ENCODE data around the gene MIXL1.
A peak's percentile ranks its signal among the peaks of the same experiment; 100 is the strongest.
"Not testable (repeated sequence)": the region's sequence is repeated elsewhere in the genome, so short reads cannot be mapped to it uniquely, and the experiment has no call there.

Gene MIXL1

GRCh38 chr1:226223157-226223785, at the start of gene MIXL1:
TSS of gene MIXL1 (plus strand) at chr1:226223664. CDS start at chr1:226223682, 18 bp downstream.
- peak; percentile 31 for DNase-seq

GRCh38 chr1:226176870-226177269, 46.6 kb upstream of the MIXL1 start:
- DNase-seq: no peak

- peak; percentile 87 for DNase-seq
Observed at GRCh38 chr1:226181996-226182714, 41.3 kb upstream of the MIXL1 start.

- peak; percentile 24 for DNase-seq
Observed at GRCh38 chr1:226185141-226186036, 38.1 kb upstream of the MIXL1 start.

DNA sequence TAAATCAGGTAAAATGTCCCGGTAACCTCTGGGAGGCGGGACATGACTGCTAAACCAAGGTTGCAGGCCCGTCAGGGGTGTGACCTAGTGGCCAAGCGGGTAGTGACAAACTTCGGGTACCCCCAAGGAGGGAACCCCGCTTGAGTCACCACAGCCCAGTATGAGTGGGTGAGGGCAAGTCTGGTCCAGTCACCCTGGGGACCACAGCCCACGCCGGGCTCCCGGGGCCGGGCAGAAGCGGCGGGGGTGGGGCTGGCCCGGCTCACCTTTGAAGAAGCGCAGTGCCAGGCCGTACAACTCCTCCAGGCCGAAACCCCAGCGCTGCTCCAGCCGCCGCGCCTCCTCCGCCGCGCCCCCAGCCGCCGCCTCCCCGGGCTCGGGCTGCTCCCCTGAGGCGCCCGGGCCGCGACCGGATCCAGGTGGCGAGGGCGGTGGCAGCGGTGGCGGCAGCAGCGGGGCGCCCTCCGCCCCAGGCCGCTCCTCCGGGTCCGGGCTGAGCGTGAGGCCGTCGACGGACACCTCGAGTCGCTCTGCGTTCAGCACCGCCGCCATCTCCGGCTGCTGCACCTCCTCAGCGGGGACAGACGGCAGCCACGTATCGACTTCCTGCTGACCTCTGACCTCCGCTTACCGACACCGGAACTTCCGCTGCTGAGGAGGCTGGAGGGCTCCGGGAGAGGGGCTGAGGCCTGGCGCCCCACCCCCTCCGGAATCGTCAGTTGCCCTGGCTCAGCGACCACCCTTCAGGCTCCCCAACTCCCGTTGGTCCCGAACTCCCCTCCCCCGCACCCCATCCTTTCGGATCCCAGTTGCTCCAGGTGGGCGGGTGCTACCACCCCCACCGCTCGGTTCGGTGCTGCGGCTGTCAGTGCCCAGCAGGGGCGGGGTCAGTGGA, 37.1 kb upstream of the MIXL1 start, which contains the start of gene ACBD3:
Gene ACBD3, minus strand, starts transcription at position 618 of the 895 bp plus-strand sequence. Its CDS starts 66 bp downstream, at position 552.
- DNase-seq: peak; percentile 96

GRCh38 chr1:226187019-226187322, 36.5 kb upstream of the MIXL1 start:
- DNase-seq: no peak

DNA sequence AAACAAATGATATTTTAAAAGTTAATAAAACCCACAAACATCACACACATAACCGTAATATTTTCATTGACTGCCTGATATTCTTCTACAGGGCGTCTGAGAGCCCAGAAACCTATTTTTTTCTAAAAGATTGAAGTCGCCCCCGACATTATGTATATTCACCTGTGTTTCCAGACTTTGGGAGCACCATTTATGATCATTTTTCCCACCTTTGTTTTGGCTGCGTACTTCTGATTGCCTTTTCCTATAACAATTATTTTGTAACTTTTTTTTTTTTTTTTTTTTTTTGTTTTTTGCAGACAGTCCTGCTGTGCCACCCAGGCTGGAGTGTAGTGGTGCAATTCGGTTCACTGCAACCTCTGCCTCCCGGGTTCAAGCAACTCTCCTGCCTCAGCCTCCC, 36.1 kb upstream of the MIXL1 start:
- DNase-seq: no peak

- no peak for DNase-seq
Observed at GRCh38 chr1:226195144-226195543, 28.3 kb upstream of the MIXL1 start.

DNA sequence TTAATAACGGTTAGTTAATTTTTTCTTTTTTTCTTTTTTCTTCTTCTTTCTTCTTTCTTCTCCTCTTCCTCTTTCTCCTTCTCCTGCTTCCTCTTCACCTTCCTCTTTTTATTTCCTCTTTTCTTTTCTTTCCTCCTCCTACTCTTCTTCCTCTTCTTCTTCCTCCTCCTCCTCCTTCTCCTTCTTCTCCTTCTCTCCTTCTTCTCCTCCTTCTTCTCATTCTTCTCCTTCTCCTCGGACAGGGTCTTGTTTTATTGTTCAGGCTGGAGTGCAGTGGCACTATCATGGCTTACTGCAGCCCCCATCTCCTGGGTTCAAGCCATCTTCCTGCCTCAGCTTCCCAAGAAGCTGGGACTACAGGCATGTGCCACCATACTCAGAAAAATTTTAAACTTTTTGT, 23.5 kb upstream of the MIXL1 start:
- DNase-seq: no peak

DNA sequence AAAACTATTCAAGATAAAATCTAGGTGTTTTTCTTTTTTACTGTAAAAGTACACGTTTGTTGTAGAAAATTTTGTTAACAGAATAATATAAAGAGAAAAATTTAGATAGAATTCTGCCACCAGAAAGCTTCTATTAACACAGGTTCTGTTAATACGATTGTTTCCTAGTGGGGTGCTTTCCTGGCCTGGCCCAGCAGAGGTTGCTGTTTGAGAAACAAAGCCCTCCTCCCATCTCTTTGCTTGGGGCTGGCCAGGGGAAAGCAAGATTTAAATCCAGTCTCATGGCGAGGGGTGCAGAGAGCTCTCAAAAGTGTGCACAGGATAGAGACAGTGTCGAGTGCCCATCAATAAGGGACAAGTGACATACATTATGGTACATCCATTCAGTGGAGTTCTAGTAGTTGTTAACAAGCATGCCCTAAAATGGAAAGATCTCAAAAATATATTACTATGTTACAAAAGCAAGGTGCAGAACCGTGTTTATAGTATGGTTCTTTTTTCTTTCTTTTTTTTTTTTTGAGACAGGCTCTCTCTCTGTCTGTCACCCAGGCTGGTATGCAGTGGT, 22.4 kb upstream of the MIXL1 start:
- peak; percentile 56 for DNase-seq

GRCh38 chr1:226202246-226202645, 21.2 kb upstream of the MIXL1 start:
- DNase-seq: no peak

DNA sequence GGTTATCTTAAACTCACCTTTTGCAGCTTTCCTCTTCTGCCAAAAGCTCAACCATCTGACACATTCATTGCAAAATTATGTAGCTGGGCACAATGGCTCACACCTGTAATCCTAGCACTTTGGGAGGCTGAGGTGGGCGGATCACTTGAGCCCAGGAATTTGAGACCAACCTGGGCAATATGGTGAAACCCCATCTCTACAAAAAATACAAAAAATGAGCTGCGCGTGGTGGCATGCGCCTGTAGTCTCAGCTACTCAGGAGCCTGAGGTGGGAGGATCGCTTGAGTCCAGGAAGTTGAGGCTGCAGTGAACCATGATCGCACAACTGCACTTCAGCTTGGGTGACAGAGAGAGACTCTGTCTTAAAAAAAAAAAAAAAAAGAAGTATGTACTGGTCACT, 20.8 kb upstream of the MIXL1 start:
- DNase-seq: not testable (repeated sequence)

GRCh38 chr1:226203240-226203639, 20.2 kb upstream of the MIXL1 start:
- no peak for DNase-seq

- DNase-seq: no peak
Observed at GRCh38 chr1:226203655-226204054, 19.8 kb upstream of the MIXL1 start.

DNA sequence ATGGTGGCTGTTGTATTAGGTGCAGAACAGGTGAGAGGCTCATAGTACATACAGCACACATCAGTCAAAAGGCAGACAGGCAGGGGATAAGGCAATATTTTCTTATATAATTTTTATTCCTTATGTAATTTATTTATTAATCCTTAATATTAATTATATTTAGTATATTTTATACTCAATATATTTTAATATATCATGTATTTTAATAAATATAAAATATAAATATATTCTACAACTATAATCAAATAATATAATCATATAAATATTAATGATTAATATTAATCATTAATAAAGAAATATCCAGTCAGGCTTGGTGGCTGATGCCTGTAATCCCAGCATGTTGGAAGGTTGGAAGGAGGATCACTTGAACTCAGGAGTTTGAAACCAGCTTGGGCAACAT, 19.3 kb upstream of the MIXL1 start:
- no peak for DNase-seq

DNA sequence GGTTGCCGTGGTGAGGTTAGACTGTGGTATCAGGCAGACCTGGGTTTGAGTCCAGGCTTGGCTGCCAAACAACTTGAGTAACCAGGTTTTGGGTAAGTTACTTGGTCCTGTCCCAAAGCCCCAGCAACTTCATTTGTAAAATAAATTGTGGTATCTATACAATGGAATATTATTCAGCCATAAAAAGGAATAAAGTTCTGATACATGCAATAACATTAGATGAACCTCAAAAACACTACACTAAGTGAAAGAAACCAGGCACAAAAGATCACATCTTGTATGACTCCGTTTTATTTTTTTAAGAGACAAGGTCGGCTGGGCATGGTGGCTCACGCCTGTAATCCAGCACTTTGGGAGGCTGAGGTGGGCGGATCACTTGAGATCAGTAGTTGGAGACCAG, 16.4 kb upstream of the MIXL1 start:
- no peak for DNase-seq

GRCh38 chr1:226209307-226210059, 14.0 kb upstream of the MIXL1 start:
- DNase-seq: no peak

DNA sequence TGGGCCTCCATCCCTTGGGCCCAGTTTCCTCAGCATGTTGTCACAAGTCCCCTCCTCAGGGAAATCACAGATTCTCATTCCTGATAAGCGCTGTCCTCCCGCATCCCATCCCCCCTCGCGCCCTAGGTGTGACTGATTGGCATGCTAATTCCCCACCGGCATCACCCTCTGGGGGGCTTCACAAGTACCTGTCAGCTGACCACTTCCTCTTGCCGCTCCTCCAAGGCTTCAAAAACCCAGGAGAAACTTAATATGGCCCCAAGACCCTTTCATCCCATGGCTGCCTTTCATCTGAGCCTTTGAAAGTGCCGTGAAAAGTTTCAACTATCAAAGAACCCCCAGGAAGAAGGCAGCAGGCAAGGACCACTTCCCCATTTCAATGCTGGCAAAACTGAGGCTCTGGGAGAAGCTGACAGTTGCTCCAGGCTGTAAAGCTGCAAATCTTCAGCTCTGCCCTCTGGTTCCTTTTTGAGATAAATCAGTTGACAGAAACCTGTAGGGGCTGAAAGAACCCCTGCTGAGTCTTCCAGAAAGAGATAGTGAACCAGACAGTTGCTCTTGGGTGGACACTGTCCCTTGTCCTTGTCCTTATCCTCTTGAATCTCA, 12.8 kb upstream of the MIXL1 start:
- no peak for DNase-seq

DNA sequence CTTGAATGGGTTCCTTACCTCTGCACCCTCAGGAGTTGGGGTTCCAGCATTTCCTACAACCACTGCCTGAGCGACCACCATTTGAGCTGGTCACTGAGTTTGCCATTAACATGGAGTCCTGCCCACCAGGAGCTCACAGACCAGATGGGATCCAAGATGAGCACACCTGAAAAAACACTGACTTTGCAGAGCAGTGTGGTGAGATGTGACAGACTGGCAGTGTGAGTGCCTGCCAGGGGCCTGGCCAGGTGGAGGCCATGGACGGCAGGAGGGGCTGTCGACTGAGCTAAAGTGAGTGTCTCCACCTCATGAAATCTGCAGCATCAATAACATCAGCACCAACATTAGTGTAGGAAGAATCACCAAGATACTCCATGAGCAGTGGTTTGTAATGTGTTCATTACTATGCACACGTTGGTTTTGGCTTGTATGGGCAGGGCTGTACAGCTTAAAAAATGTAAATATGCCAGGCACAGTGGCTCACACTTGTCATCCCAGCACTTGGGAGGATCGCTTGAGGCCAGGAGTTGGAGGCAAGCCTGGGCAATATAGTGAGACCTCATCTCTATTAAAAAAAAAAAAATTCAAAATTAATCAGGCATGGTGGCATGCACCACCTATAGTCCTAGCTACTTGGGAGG, 12.2 kb upstream of the MIXL1 start:
- DNase-seq: no peak

DNA sequence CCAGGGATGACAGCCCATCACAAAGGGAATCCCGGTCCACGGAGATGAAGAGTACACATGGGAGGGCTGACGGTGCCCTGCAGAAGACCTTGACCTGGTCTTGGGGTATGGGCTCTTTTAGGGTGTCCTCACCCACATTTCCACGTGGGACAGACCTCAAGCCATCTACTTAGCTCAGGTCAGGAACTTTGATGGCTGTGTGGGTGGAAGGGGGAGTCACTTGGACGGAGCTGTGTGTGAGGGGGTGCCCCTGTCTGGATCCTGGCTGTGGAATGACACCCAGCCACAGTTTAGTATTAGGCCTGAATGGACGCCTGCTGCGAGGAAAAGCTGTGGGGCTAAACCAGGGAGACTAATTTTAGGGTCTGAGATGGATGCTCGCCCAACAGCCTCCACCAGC, 10.9 kb upstream of the MIXL1 start:
- DNase-seq: no peak

DNA sequence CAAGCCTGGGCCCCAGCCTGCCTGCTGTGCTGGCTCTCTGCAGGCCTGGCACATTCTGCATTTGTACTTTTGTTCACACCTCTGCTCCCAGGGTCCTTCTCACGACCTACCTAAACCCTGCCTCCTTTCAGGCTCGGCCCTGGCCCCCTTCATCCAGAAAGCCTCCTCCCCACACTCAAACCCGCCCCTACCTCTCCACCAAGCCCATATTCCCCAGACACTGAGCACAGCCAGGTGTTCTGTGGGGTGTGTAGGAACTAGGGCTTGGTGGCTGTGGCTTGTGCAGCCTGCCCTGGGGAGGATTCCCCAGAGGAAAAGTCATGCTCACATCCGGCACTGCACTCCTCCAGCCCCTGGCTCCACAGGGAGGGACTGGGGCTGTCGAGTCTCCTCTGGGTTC, 8.2 kb upstream of the MIXL1 start:
- no peak for DNase-seq

Measured in hematopoietic multipotent progenitor cell treated with erythropoietin and hydrocortisone succinate and interleukin-3 and kit ligand, for 4 days (in vitro differentiated cells).